GM12891 (cell line): ENCODE results near the gene MAP3K12.

Experiments used
- POLR2AphosphoS5 ChIP-seq: IDR thresholded peaks from 2 replicates; pipeline ENCODE4 v1.6.1; 2011; ENCODE audit warnings: low read depth, low read length, control low read depth
- TAF1 ChIP-seq: IDR thresholded peaks from 2 replicates; pipeline ENCODE4 v1.6.1; 2011; ENCODE audit warnings: low read depth, low read length, control low read depth

DNA sequence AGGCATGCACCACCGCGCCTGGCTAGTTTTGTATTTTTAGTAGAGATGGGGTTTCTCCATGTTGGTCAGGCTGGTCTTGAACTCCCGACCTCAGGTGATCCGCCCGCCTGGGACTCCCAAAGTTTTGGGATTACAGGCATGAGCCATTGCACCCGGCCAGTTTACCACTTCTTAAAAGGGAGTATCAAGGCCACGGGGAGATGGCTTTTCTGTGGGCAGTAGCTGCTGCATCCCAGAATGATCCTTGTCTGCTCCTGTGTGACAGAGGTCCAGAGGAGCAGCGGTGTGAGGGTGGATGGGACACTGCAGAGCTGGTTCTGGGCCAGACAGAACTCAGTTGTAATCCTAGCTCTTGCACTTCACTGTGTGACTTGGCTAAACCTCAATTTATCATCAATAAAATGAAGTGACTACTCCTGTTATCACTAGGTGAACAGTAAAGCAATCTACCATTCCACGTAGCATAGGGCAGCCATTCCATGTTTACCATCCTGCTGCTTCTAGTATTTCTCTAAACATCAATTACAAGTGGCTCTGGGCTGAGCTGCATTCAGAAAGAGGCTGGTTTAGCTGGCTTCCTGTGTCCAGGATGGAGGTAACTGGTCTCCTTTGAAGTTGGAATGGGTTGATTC lies 11.0 kb upstream of the MAP3K12 start:
- TF ChIP-seq TAF1 (no peak), POLR2AphosphoS5 (no peak)
